Naive B cell (primary cell): Measurements from ENCODE around the gene METTL1. TPM values are rescaled to one million over a fixed set of nuclear protein-coding genes. Genes with fewer than 3 reads are reported as not detected.

ENCODE experiments used
- ATAC-seq, 2 donors: fragments of 150-1000 bp; cut with Tn5 transposase; 2 replicates each; pipeline ENCODE4 v1.10.0; 2021; ENCODE audit warnings: low read depth in 2 of 2, mild to moderate bottlenecking in 2 of 2, moderate library complexity in 2 of 2
- DNase-seq: peaks from one replicate; pipeline ENCODE4 v3.0.0; 2022
- H3K27ac Mint-ChIP-seq, 6 donors: one replicate each; pipeline ENCODE4 v1.8.0; 2020 to 2022; ENCODE audit warnings: mild to moderate bottlenecking in 6 of 6, mixed read lengths in 6 of 6, moderate library complexity in 5 of 6, inconsistent platforms in 2 of 6
- H3K27me3 Mint-ChIP-seq, 3 donors: one replicate each; pipeline ENCODE4 v1.8.0; 2021 to 2022; ENCODE audit warnings: mixed read lengths in 3 of 3, mild to moderate bottlenecking in 1 of 3
- H3K36me3 Mint-ChIP-seq, 2 donors: one replicate each; pipeline ENCODE4 v1.8.0; 2020 to 2022; ENCODE audit warnings: mixed read lengths in 2 of 2, inconsistent platforms in 1 of 2, mild to moderate bottlenecking in 1 of 2
- H3K4me1 Mint-ChIP-seq, 3 donors: one replicate each; pipeline ENCODE4 v1.8.0; 2020 to 2022; ENCODE audit warnings: mixed read lengths in 3 of 3, inconsistent platforms in 1 of 3, mild to moderate bottlenecking in 1 of 3, moderate library complexity in 1 of 3
- H3K4me3 Mint-ChIP-seq, 8 donors: one replicate each; pipeline ENCODE4 v1.8.0; 2020 to 2022; ENCODE audit warnings: mild to moderate bottlenecking in 8 of 8, mixed read lengths in 8 of 8, moderate library complexity in 8 of 8, inconsistent platforms in 2 of 8
- H3K9me3 Mint-ChIP-seq, 7 donors: one replicate each; pipeline ENCODE4 v1.8.0; 2020 to 2022; ENCODE audit warnings: mixed read lengths in 7 of 7, mild to moderate bottlenecking in 5 of 7, inconsistent platforms in 2 of 7, moderate library complexity in 1 of 7
- polyA plus RNA-seq, 6 donors: library from polyadenylated mRNA; unstranded; fragments of 300-500 nt; fragmentation: Illumina TruSeq; gene quantifications; one replicate each; pipeline ENCODE4 v1.2.3, GENCODE V29; 2021; ENCODE audit warnings: low read depth in 6 of 6

Gene METTL1
- polyA plus RNA-seq, 6 donors from 2014 or later: 6.9 to 13.2 (median 11.4) TPM

DNA sequence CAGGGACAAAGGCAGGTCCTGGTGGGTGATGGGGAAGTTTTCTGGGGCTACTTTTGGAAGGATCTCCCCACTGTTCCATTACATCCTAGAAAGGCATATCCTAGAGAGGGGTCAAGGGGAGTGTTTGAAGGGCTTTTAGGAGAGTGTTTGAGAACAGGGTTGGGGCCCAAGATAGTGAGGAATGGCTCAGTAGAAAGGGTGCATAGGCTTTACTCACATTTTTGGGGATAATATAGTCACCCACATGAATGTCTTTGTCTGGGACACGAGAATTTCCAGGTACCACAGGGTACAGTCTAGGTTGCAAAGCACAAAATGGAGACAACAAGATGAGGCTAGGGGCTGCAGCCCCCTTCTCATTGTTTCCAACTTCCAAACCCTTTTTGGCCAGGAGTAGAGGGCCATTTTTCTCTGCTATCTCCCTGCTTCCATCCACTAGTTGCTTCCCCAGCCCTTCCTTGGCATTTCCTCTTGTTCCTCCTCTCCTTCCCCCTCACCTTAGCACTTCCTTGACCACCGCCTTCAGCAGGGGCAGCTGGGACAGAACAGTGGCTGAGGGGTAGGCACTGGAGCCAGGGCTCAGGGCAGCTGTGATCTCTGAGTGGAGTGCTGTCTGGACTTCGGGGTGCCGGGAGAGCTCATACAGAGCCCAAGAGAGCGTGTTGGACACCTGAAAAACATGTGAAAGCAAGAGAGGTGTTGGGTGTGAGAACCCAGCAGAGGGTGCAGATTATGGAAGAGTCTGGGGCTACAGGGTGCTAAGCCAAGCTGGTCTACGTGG is 7.8 kb downstream of the METTL1 start:
- Mint-ChIP-seq H3K9me3 (no peaks in the 10 kb centered on the region), H3K27ac (peak overlapping the region in 1 of 6 donors; percentile 37), H3K4me1 (peaks cover 46 to 57% (median 54%) of the 10 kb centered on the region in 3 donors), H3K36me3 (peaks cover 0 to 8% of the 10 kb centered on the region in 2 donors), H3K4me3 (peak overlapping the region; percentile 9 to 93 (median 90)), H3K27me3 (peaks cover 14 to 40% (median 30%) of the 10 kb centered on the region in 3 donors)
- no peak for ATAC-seq
- DNase-seq: no peak

DNA sequence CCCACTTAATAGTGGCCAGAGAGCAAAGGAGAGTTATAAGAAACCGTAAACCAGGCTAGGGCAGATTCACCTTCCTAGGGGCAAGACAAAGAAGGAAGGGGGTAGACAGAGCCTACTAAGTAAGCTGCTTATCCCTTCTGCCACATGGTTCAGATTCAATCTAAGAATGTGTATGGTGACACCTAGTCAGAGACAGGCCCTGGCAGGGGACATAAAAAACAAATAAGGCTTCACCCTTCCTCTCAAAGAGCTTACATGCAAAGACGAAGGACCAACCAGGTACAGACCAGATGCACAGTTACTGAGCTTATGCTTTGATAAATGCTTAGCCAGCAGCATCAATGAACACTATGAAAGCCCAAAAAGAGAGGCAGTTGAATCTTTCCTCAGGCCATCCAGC is 9.4 kb downstream of the METTL1 start:
- DNase-seq (no peak), ATAC-seq (no peak)
- H3K27me3 Mint-ChIP-seq: peaks cover 11 to 30% (median 29%) of the 10 kb centered on the region in 3 donors
- H3K4me3 Mint-ChIP-seq: peak overlapping the region in 1 of 8 donors; percentile 81
- H3K27ac Mint-ChIP-seq: no peak overlapping the region
- peaks cover 52 to 66% (median 65%) of the 10 kb centered on the region in 3 donors for H3K4me1 Mint-ChIP-seq
- H3K9me3 Mint-ChIP-seq: no peaks in the 10 kb centered on the region
- peaks cover 7 to 8% of the 10 kb centered on the region in 2 donors for H3K36me3 Mint-ChIP-seq

DNA sequence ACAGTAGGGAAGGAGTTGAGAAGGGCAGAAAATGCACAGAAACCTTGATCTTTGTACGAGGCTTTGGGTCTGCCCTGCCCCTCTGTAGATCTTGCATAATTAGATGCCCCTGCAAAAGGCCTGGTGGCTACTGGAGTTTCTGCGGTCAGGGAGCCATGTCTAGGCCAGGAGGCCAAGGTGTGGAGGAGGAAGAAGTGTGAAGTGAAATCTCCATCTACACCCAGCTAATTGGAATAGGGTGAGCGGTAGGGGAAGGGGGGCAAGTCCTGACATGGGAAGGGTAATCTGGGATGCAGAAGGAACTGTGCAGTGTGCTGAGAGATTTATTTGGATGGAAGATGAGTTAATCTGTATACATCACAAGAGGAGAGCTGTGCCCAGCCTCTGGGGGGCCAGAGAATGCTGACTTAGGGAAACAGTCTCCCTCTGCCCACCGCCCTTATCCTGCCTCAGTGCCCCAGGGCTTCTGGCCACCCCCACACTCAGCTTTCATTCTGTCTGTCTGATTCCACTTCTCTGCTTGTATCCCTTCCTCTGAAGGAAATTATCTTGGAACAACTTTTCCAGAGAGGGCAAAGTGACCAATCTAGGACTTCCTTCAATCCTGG is 10.4 kb downstream of the METTL1 start:
- Mint-ChIP-seq H3K4me1 (peaks cover 56 to 69% (median 68%) of the 10 kb centered on the region in 3 donors), H3K27me3 (peaks cover 4 to 25% (median 19%) of the 10 kb centered on the region in 3 donors), H3K9me3 (no peaks in the 10 kb centered on the region), H3K4me3 (peak overlapping the region in 1 of 8 donors; percentile 6), H3K36me3 (peaks cover 7 to 8% of the 10 kb centered on the region in 2 donors), H3K27ac (peak overlapping the region in 1 of 6 donors; percentile 53)
- ATAC-seq (no peak), DNase-seq (no peak)

DNA sequence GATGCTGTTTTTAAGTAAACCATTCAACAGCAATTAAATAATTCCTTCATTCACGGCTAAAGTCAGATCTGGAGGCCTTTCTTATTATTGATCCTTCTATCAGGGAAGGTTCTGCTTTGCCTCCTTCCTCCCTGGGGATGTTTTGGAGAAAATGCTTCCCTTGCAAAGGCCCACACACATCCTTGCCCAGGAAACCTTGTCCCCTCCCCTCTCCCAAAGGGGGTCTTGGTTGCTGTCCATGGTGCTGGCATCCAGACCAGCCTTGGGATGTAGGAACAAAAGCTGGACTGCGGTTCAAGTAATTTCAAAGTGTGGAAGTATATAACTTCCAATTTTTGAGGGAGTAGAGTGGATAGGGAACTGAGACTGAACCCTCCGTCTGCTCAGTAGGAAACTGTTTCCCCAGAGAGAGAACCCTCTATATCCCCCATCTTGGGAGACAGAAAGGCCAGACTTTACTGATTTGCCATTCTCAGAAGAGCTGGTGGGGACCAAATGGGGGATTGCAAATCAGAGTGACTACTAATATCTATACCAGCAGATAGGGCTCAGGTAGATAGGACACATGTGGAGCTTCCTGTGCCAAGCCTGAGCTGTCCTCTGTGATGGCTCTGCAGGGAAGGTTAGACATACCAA is 11.4 kb downstream of the METTL1 start:
- no peak for DNase-seq
- Mint-ChIP-seq H3K4me1 (peaks cover 54 to 67% (median 65%) of the 10 kb centered on the region in 3 donors), H3K27ac (peak overlapping the region in 1 of 6 donors; percentile 26), H3K9me3 (no peaks in the 10 kb centered on the region), H3K4me3 (peak overlapping the region in 1 of 8 donors; percentile 74), H3K36me3 (peaks cover 7 to 8% of the 10 kb centered on the region in 2 donors), H3K27me3 (peaks cover 0 to 15% (median 13%) of the 10 kb centered on the region in 3 donors)
- ATAC-seq: no peak

DNA sequence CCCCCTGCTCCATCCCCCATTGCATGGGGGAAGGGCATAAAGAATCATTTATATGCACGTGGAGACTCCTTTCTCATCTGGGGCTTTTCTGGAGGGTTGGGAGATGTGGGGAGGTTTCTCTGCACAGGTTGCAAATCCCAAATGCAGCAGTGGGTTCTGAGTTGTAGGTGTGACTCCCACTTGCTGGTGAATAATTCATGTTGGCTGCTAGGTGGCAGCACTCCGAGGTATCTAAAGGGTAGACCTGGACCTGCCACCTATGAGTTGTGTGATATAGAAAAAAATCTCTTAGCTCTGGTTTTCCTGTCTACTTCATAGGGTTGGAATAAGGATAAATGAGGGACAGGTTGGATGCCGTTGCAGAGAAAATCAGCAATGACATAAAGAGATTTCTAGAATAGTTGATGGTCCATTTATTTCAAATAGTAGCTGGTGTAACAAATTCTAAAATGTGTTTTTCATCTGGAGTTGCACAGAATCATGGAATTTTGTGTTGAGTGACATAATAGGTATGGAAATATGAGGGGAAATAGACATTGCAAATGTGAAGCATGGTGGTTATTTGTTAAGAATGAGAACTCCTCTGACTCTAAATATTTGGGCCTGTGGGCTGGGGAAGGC is 12.4 kb downstream of the METTL1 start:
- no peak for DNase-seq
- Mint-ChIP-seq H3K9me3 (no peaks in the 10 kb centered on the region), H3K27ac (peak overlapping the region in 4 of 6 donors; percentile 49 to 76 (median 70)), H3K4me1 (peaks cover 50 to 62% (median 59%) of the 10 kb centered on the region in 3 donors), H3K4me3 (peak overlapping the region in 3 of 8 donors; percentile 16 to 74 (median 45)), H3K27me3 (peaks cover 0 to 6% (median 5%) of the 10 kb centered on the region in 3 donors), H3K36me3 (peaks cover 7 to 8% of the 10 kb centered on the region in 2 donors)
- peak in 1 of 2 donors; percentile 11 for ATAC-seq

DNA sequence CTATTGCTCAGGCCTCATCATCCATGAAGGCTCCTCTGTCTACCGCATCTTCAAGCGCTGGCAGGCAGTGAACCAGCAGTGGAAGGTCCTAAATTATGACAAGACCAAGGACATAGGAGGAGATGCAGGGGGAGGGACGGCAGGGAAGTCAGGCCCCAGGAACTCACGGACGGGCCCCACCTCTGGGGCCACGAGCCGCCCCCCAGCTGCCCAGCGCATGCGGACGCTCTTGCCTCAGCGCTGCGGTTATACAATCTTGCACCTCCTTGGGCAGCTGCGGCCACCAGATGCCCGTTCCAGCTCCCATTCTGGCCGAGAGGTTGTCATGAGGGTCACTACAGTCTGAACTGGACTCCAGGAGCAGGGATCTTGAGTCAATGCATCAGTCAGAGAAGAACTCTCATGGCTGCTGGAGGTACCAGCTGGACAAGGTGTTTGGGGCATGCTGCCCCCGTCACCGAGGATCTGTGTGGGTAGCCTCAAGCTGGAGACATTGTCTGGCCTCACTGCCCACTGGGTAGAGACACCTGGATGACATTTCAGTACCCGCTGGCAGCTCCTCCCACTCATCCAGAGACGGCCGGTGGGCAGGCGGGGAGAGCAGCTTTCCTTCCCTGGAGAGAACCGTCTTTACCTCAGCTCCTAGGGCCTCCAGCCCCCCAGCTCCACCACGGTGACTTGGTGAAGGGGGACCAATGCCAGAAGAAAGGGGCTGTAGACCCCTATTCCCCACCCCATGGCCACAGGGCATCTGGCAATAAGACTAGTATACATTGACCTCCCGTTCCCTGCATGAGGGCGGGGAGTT is 13.1 kb downstream of the METTL1 start:
- peak overlapping the region in 4 of 8 donors; percentile 44 to 74 (median 52) for H3K4me3 Mint-ChIP-seq
- no peaks in the 10 kb centered on the region for H3K27me3 Mint-ChIP-seq
- peaks cover 53 to 64% (median 59%) of the 10 kb centered on the region in 3 donors for H3K4me1 Mint-ChIP-seq
- ATAC-seq (no peak), DNase-seq (no peak)
- H3K9me3 Mint-ChIP-seq: no peaks in the 10 kb centered on the region
- H3K27ac Mint-ChIP-seq: peak overlapping the region in 2 of 6 donors; percentile 49 to 74
- H3K36me3 Mint-ChIP-seq: peaks cover 7 to 8% of the 10 kb centered on the region in 2 donors

DNA sequence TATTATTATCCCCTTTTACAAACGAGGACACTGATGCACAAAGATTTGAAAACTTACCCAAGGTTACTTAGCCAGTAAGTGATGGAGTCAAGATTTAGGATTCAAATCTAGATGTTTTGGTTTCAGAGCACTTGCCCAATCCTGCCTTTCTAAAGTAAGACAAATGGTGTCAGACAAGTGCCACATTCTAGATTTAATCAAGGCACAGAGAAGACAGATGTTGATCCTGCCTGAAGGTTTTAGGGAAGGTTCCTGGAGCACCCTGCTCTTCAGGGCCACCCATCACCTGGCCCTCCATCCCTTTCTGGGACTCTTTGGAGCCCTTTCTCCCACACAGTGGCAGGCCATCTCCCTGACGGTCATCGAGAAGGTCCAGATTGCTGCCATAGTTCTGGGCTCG is 14.1 kb downstream of the METTL1 start:
- ATAC-seq (no peak), DNase-seq (no peak)
- H3K36me3 Mint-ChIP-seq: peaks cover 7 to 8% of the 10 kb centered on the region in 2 donors
- peaks cover 61 to 66% (median 65%) of the 10 kb centered on the region in 3 donors for H3K4me1 Mint-ChIP-seq
- H3K4me3 Mint-ChIP-seq: peak overlapping the region in 3 of 8 donors; percentile 30 to 55 (median 46)
- peak overlapping the region in 1 of 6 donors; percentile 83 for H3K27ac Mint-ChIP-seq
- no peaks in the 10 kb centered on the region for H3K27me3 Mint-ChIP-seq
- H3K9me3 Mint-ChIP-seq: no peaks in the 10 kb centered on the region

DNA sequence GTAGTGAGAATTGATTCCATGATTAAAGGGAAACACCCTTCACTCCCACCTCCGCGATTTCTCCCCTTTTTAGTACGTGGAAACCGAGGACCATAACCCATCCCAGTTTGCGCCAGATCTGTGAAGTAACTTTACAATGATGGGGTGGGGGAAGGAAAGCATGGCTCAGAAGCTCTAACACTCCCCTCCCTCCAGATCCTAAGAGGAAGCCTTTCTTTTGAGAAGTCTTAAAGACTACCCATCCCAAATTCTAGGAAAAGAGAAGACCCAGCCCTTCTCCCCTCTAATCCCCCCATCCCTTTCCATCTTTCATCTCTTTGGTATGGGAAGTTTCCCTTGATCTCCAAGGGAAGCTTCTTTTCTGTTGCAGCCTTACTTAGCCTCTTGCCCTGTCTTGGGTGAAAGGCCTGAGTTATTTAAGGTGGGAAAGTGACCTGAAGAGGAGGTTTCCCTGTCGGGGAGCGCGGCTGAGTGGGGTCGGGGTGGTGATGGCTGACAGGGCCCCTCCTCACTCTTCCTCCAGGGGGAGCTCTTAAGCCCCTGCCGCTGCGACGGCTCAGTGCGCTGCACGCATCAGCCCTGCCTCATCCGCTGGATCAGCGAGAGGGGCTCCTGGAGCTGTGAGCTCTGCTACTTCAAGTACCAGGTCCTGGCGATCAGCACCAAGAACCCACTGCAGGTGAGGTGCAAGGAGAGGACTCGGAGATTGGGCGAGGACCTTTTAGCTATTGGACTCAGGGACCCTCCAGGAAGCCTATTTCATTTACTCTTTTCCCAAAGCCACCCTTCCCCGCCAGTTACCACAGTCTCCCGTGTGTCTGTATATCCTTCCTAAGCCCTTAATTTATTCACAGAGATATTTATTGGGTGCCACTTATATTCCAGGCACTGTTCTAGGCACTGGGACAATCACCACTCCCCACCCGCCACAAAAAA is 15.2 kb downstream of the METTL1 start:
- Mint-ChIP-seq H3K9me3 (no peaks in the 10 kb centered on the region), H3K27ac (peak overlapping the region; percentile 66 to 98 (median 95)), H3K4me3 (peak overlapping the region; percentile 83 to 96 (median 92)), H3K36me3 (peaks cover 7 to 8% of the 10 kb centered on the region in 2 donors), H3K4me1 (peaks cover 64 to 76% (median 74%) of the 10 kb centered on the region in 3 donors), H3K27me3 (no peaks in the 10 kb centered on the region)
- ATAC-seq (peak; percentile 18 to 20), DNase-seq (peak; percentile 60)

DNA sequence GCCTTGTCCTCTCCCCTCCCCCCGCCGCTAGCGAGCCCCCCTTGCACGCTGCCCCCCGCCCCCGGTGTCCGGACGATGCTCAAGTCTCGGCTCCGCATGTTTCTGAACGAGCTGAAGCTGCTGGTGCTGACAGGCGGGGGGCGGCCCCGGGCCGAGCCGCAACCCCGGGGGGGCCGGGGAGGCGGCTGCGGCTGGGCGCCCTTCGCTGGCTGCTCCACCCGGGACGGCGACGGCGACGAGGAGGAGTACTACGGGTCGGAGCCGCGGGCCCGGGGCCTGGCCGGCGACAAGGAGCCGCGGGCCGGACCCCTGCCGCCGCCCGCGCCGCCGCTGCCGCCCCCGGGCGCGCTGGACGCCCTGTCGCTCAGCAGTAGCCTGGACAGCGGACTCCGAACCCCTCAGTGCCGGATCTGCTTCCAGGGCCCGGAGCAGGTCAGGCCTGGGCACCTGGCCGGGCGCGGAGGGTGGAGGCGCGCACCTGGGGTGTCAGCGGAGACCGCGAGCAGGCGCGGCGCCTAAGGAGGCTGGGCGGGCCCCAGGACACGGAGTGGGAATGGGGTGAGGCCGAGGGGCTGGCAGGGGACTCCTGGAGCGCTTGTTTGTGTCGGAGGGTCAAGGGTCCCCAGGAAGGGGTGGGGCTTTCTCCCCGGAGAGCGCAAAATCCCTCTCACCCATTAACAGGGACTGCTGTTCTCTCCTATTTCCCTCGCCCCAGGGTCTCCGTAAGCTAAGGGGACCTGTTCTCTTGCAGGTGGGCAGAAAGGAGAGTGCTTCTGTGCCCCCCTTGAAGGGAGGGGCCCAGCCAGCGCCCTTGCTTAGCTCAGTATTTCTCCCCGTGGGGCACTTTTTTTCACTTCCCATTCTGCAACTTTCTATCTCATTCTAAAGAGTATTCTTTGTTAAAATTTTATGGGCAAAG is 16.2 kb downstream of the METTL1 start:
- H3K36me3 Mint-ChIP-seq: peaks cover 7 to 8% of the 10 kb centered on the region in 2 donors
- H3K4me3 Mint-ChIP-seq: peak overlapping the region; percentile 83 to 96 (median 92)
- ATAC-seq: peak; percentile 24 to 28

DNA sequence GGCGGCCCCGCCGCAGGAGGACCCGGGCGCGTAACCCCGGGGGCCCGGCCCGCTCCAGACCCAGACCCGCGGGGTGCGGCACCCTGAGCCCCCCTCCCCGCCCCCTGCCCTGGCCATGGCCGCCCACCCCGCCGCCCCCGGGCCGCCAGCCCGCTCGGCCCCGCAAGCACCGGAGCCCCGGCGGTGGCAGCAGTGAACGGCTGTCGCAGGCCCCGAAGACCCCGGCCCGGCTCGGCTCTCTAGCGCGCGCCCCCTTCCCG is 16.8 kb downstream of the METTL1 start:
- Mint-ChIP-seq H3K4me3 (peak overlapping the region in 3 of 8 donors; percentile 84 to 85 (median 85)), H3K4me1 (peaks cover 62 to 83% (median 70%) of the 10 kb centered on the region in 3 donors), H3K27ac (peak overlapping the region in 1 of 6 donors; percentile 91), H3K9me3 (no peaks in the 10 kb centered on the region), H3K36me3 (peaks cover 7 to 8% of the 10 kb centered on the region in 2 donors), H3K27me3 (no peaks in the 10 kb centered on the region)
- ATAC-seq (no peak), DNase-seq (no peak)

More for the DNA sequence above, 16.2 kb downstream of the METTL1 start:
- H3K27ac Mint-ChIP-seq: peak overlapping the region; percentile 66 to 98 (median 95)
- H3K4me1 Mint-ChIP-seq: peaks cover 63 to 81% (median 74%) of the 10 kb centered on the region in 3 donors
- no peaks in the 10 kb centered on the region for H3K9me3 Mint-ChIP-seq
- no peaks in the 10 kb centered on the region for H3K27me3 Mint-ChIP-seq
- peak; percentile 67 for DNase-seq
